NCI-H1092 (cell line): ENCODE data around the gene ANKH.
A peak's percentile ranks its signal among the peaks of the same experiment; 100 is the strongest.
"Not testable (repeated sequence)": the region's sequence is repeated elsewhere in the genome, so short reads cannot be mapped to it uniquely, and the experiment has no call there.

ENCODE experiments used
- DNase-seq: peaks from one replicate; lab custom pipeline; 2025; lab: John Stamatoyannopoulos, UW

Gene ANKH

GRCh38 chr5:14854799-14855198 lies 16.8 kb downstream of the ANKH start:
- no peak for DNase-seq

- DNase-seq: no peak
Measured at GRCh38 chr5:14853685-14854084, 17.9 kb downstream of the ANKH start.

GRCh38 chr5:14852779-14853178 lies 18.8 kb downstream of the ANKH start:
- no peak for DNase-seq

- DNase-seq: no peak
Measured at GRCh38 chr5:14851999-14852526, 19.5 kb downstream of the ANKH start.

- DNase-seq: no peak
Measured at GRCh38 chr5:14851597-14851996, 20.0 kb downstream of the ANKH start.

- DNase-seq: no peak
Measured at GRCh38 chr5:14851050-14851419, 20.5 kb downstream of the ANKH start.

- no peak for DNase-seq
Measured at GRCh38 chr5:14850419-14851049, 21.0 kb downstream of the ANKH start.

GRCh38 chr5:14849516-14850294 lies 21.9 kb downstream of the ANKH start:
- DNase-seq: no peak

- not testable (repeated sequence) for DNase-seq
Measured at GRCh38 chr5:14848942-14849341, 22.6 kb downstream of the ANKH start.

- no peak for DNase-seq
Measured at GRCh38 chr5:14848385-14848784, 23.2 kb downstream of the ANKH start.

GRCh38 chr5:14847471-14847870 lies 24.1 kb downstream of the ANKH start:
- no peak for DNase-seq

GRCh38 chr5:14842117-14842516 lies 29.5 kb downstream of the ANKH start:
- peak; percentile 0 for DNase-seq

GRCh38 chr5:14840624-14841023 lies 31.0 kb downstream of the ANKH start:
- no peak for DNase-seq

GRCh38 chr5:14838396-14839319 lies 32.9 kb downstream of the ANKH start:
- DNase-seq: no peak

GRCh38 chr5:14837423-14838122 lies 34.0 kb downstream of the ANKH start:
- DNase-seq: not testable (repeated sequence)

- DNase-seq: no peak
Measured at GRCh38 chr5:14834584-14835550, 36.7 kb downstream of the ANKH start.

GRCh38 chr5:14834062-14834461 lies 37.5 kb downstream of the ANKH start:
- DNase-seq: no peak

GRCh38 chr5:14831006-14831338 lies 40.6 kb downstream of the ANKH start:
- DNase-seq: no peak

- DNase-seq: no peak
Measured at GRCh38 chr5:14830210-14831005, 41.2 kb downstream of the ANKH start.

- no peak for DNase-seq
Measured at GRCh38 chr5:14829396-14829795, 42.2 kb downstream of the ANKH start.
